NCI-H510A treated with DMSO at 0.1 percent for 48 hours (cell line): Measurements from ENCODE around the gene PHLDA1.
A peak's percentile ranks its signal among the peaks of the same experiment; 100 is the strongest.

ENCODE experiments used
- DNase-seq: peaks from one replicate; lab custom pipeline; 2025; lab: John Stamatoyannopoulos, UW

Gene PHLDA1

GRCh38 chr12:76031414-76032042 lies at the start of gene PHLDA1:
Gene PHLDA1 (minus strand): TSS chr12:76031776.
- peak; percentile 94 for DNase-seq

GRCh38 chr12:76080729-76081415 lies 49.3 kb upstream of the PHLDA1 start:
- DNase-seq, result no peak

GRCh38 chr12:76080017-76080728 lies 48.6 kb upstream of the PHLDA1 start:
- peak; percentile 68 for DNase-seq

- DNase-seq, result no peak
These were observed 47.2 kb upstream of the PHLDA1 start for GRCh38 chr12:76078748-76079147.

- no peak for DNase-seq
These were observed 43.9 kb upstream of the PHLDA1 start for GRCh38 chr12:76075448-76075847.

GRCh38 chr12:76074701-76075336 lies 43.2 kb upstream of the PHLDA1 start:
- DNase-seq, result no peak

GRCh38 chr12:76073561-76073960 lies 42.0 kb upstream of the PHLDA1 start:
- DNase-seq, result no peak

- DNase-seq, result no peak
These were observed 41.0 kb upstream of the PHLDA1 start for GRCh38 chr12:76072568-76072967.

- DNase-seq, result no peak
These were observed 37.8 kb upstream of the PHLDA1 start for GRCh38 chr12:76069339-76069738.

GRCh38 chr12:76065917-76066316 lies 34.3 kb upstream of the PHLDA1 start:
- no peak for DNase-seq

- no peak for DNase-seq
These were observed 33.3 kb upstream of the PHLDA1 start for GRCh38 chr12:76064904-76065303.

- no peak for DNase-seq
These were observed 28.5 kb upstream of the PHLDA1 start for GRCh38 chr12:76060111-76060510.

GRCh38 chr12:76057326-76057725 lies 25.8 kb upstream of the PHLDA1 start:
- DNase-seq, result no peak

GRCh38 chr12:76055393-76055792 lies 23.8 kb upstream of the PHLDA1 start:
- DNase-seq, result no peak

GRCh38 chr12:76049575-76050251 lies 18.1 kb upstream of the PHLDA1 start:
- peak; percentile 25 for DNase-seq

- DNase-seq, result no peak
These were observed 16.2 kb upstream of the PHLDA1 start for GRCh38 chr12:76047742-76048141.

GRCh38 chr12:76047060-76047459 lies 15.5 kb upstream of the PHLDA1 start:
- no peak for DNase-seq

GRCh38 chr12:76043377-76043776 lies 11.8 kb upstream of the PHLDA1 start:
- DNase-seq, result no peak

GRCh38 chr12:76042147-76042546 lies 10.6 kb upstream of the PHLDA1 start:
- DNase-seq, result peak; percentile 17

- DNase-seq, result peak; percentile 44
These were observed 9.8 kb upstream of the PHLDA1 start for GRCh38 chr12:76041406-76041805.

GRCh38 chr12:76040461-76040860 lies 8.9 kb upstream of the PHLDA1 start:
- no peak for DNase-seq

- DNase-seq, result no peak
These were observed 6.6 kb upstream of the PHLDA1 start for GRCh38 chr12:76038176-76038575.
